Measurements from ENCODE around the gene SEC62.

DNA sequence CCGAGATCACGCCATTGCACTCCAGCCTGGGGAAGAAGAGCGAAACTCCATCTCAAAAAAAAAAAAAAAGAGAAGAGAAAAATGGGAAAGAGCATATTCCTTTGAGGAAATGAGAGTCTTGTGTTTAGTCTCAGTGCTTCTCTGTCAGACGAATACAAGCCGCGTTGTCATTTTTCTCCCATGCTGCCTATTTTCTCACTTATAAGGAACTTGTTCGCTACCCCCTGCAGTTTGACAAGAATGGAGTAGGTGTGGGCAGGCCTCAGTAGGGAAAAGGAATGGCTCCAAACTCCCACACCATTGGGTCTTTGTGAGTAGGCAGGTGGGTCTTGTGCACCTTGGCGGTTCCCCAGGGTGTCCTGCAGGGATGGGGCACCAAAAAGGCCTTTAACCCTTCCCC lies 77.7 kb downstream of the SEC62 start:
- TF ChIP-seq, protein P1, sequence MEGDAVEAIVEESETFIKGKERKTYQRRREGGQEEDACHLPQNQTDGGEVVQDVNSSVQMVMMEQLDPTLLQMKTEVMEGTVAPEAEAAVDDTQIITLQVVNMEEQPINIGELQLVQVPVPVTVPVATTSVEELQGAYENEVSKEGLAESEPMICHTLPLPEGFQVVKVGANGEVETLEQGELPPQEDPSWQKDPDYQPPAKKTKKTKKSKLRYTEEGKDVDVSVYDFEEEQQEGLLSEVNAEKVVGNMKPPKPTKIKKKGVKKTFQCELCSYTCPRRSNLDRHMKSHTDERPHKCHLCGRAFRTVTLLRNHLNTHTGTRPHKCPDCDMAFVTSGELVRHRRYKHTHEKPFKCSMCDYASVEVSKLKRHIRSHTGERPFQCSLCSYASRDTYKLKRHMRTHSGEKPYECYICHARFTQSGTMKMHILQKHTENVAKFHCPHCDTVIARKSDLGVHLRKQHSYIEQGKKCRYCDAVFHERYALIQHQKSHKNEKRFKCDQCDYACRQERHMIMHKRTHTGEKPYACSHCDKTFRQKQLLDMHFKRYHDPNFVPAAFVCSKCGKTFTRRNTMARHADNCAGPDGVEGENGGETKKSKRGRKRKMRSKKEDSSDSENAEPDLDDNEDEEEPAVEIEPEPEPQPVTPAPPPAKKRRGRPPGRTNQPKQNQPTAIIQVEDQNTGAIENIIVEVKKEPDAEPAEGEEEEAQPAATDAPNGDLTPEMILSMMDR (IDR thresholded peaks at IDR 0.05), result no peak
- no peak for TF ChIP-seq POLR2AphosphoS5 (IDR thresholded peaks at IDR 0.05)

Data from prostate gland (tissue), 2 donors.